Measurements from ENCODE around the gene WWOX.
A peak's percentile ranks its signal among the peaks of the same experiment; 100 is the strongest.

Gene WWOX

DNA sequence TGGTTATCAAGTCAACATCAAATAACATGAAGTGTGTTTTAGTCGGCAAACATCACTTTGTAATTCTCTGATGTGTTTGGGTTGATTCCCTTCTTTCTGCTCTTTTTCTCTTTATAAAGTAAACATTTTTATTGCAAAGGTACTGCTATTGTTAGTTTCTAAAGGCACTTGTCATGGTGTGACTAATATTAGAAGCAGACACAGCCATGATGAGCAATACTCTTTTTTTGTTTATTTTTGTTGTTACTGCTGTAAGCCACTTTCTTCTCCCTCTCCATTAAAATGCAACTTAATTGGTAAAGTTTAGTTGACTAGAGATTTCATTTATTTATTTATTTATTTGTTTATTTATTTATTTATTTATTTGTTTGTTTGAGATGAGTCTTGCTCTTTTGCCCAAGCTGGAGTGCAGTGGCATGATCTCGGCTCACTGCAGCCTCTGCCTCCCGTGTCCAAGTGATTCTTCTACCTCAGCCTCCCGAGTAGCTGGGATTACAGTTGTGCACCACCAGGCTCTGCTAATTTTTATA is 424.7 kb downstream of the WWOX start:
- Histone ChIP-seq H2BK12ac (ENCODE audit: low read length) (no peak overlapping the region), H4K8ac (ENCODE audit: low read depth, low read length) (no peak overlapping the region), H3K27me3 (ENCODE audit: insufficient read depth, low read length) (no peaks in the 10 kb centered on the region), H3K18ac (ENCODE audit: low read length) (no peak overlapping the region), H3K4me2 (ENCODE audit: low read length) (no peak overlapping the region), H4K91ac (ENCODE audit: low read depth, low read length) (no peak overlapping the region), H2BK120ac (ENCODE audit: insufficient read depth, low read length, poor library complexity) (no peak overlapping the region), H3K9ac (ENCODE audit: low read length) (no peak overlapping the region), H3K79me1 (ENCODE audit: low read length) (no peaks in the 10 kb centered on the region), H3K4ac (ENCODE audit: low read depth, low read length) (no peak overlapping the region), H2AFZ (ENCODE audit: insufficient read depth, low read length, poor library complexity) (no peak overlapping the region), H2AK5ac (ENCODE audit: low read length) (no peak overlapping the region), H4K12ac (ENCODE audit: low read depth, low read length) (no peak overlapping the region), H3K27ac (ENCODE audit: low read depth, low read length) (no peak overlapping the region), H3K23ac (ENCODE audit: low read length) (no peak overlapping the region), H3K36me3 (ENCODE audit: control insufficient read depth in 1 of 2, insufficient read depth in 2 of 2, low read length in 2 of 2) (no peaks in the 10 kb centered on the region), H3K4me1 (ENCODE audit: control insufficient read depth in 1 of 2, insufficient read depth in 2 of 2, low read length in 2 of 2) (no peaks in the 10 kb centered on the region), H3K79me2 (ENCODE audit: control insufficient read depth, insufficient read depth, low read length, poor library complexity) (no peaks in the 10 kb centered on the region), H3K14ac (ENCODE audit: low read length) (no peak overlapping the region), H3K4me3 (ENCODE audit: low read depth, low read length) (no peak overlapping the region), H3K9me3 (ENCODE audit: insufficient read depth, low read depth, low read length) (peaks cover 2% of the 10 kb centered on the region), H2BK5ac (ENCODE audit: low read depth, low read length, poor library complexity) (no peak overlapping the region)
- DNase-seq, result no peak
- no CpG with 5 or more reads among the region's 4 CpGs for WGBS (ENCODE audit: extremely low coverage, insufficient coverage, insufficient read length)

DNA sequence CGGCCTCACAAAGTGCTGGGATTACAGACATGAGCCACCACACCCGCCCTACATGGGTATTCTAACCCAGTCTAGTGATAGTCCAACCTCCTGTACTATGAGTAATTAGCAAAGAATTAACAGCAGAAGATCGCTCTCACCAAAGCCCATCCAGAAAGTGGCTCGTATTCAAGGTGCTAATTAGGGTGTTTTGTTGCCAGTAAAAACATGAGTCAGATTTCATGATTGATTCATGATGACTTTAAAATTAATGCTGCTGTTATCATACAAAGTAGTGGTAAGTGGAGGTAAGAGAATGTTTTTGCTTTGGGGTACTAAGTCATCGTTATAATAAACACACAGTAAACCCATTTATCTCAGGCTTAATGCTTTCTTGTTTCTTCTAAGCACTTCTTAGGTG is 428.8 kb downstream of the WWOX start:
- DNase-seq, result no peak
- Histone ChIP-seq H2BK12ac (ENCODE audit: low read length) (no peak overlapping the region), H3K27me3 (ENCODE audit: insufficient read depth, low read length) (no peaks in the 10 kb centered on the region), H2BK5ac (ENCODE audit: low read depth, low read length, poor library complexity) (no peak overlapping the region), H3K14ac (ENCODE audit: low read length) (no peak overlapping the region), H3K36me3 (ENCODE audit: control insufficient read depth in 1 of 2, insufficient read depth in 2 of 2, low read length in 2 of 2) (no peaks in the 10 kb centered on the region), H3K4me1 (ENCODE audit: control insufficient read depth in 1 of 2, insufficient read depth in 2 of 2, low read length in 2 of 2) (no peaks in the 10 kb centered on the region), H4K8ac (ENCODE audit: low read depth, low read length) (no peak overlapping the region), H3K9me3 (ENCODE audit: insufficient read depth, low read depth, low read length) (no peaks in the 10 kb centered on the region), H3K23ac (ENCODE audit: low read length) (no peak overlapping the region), H3K9ac (ENCODE audit: low read length) (no peak overlapping the region), H3K18ac (ENCODE audit: low read length) (no peak overlapping the region), H3K4me3 (ENCODE audit: low read depth, low read length) (no peak overlapping the region), H4K12ac (ENCODE audit: low read depth, low read length) (no peak overlapping the region), H4K91ac (ENCODE audit: low read depth, low read length) (no peak overlapping the region), H2AFZ (ENCODE audit: insufficient read depth, low read length, poor library complexity) (no peak overlapping the region), H3K79me1 (ENCODE audit: low read length) (no peaks in the 10 kb centered on the region), H2AK5ac (ENCODE audit: low read length) (no peak overlapping the region), H3K4ac (ENCODE audit: low read depth, low read length) (no peak overlapping the region), H3K27ac (ENCODE audit: low read depth, low read length) (no peak overlapping the region), H3K79me2 (ENCODE audit: control insufficient read depth, insufficient read depth, low read length, poor library complexity) (no peaks in the 10 kb centered on the region), H2BK120ac (ENCODE audit: insufficient read depth, low read length, poor library complexity) (no peak overlapping the region), H3K4me2 (ENCODE audit: low read length) (no peak overlapping the region)
- no CpG with 5 or more reads among the region's 5 CpGs for WGBS (ENCODE audit: extremely low coverage, insufficient coverage, insufficient read length)

GRCh38 chr16:78529881-78530280 is 430.4 kb downstream of the WWOX start:
- DNase-seq, result no peak
- Histone ChIP-seq H3K79me1 (ENCODE audit: low read length) (peaks cover 3% of the 10 kb centered on the region), H4K12ac (ENCODE audit: low read depth, low read length) (no peak overlapping the region), H3K4ac (ENCODE audit: low read depth, low read length) (no peak overlapping the region), H3K14ac (ENCODE audit: low read length) (no peak overlapping the region), H2BK5ac (ENCODE audit: low read depth, low read length, poor library complexity) (no peak overlapping the region), H3K27ac (ENCODE audit: low read depth, low read length) (no peak overlapping the region), H2BK12ac (ENCODE audit: low read length) (no peak overlapping the region), H3K18ac (ENCODE audit: low read length) (no peak overlapping the region), H3K27me3 (ENCODE audit: insufficient read depth, low read length) (no peaks in the 10 kb centered on the region), H2AFZ (ENCODE audit: insufficient read depth, low read length, poor library complexity) (no peak overlapping the region), H3K4me1 (ENCODE audit: control insufficient read depth in 1 of 2, insufficient read depth in 2 of 2, low read length in 2 of 2) (peaks cover 3% of the 10 kb centered on the region in 2 experiments), H3K4me3 (ENCODE audit: low read depth, low read length) (no peak overlapping the region), H3K9me3 (ENCODE audit: insufficient read depth, low read depth, low read length) (no peaks in the 10 kb centered on the region), H3K36me3 (ENCODE audit: control insufficient read depth in 1 of 2, insufficient read depth in 2 of 2, low read length in 2 of 2) (no peaks in the 10 kb centered on the region), H4K8ac (ENCODE audit: low read depth, low read length) (no peak overlapping the region), H3K23ac (ENCODE audit: low read length) (no peak overlapping the region), H3K4me2 (ENCODE audit: low read length) (no peak overlapping the region), H4K91ac (ENCODE audit: low read depth, low read length) (no peak overlapping the region), H3K9ac (ENCODE audit: low read length) (no peak overlapping the region), H2BK120ac (ENCODE audit: insufficient read depth, low read length, poor library complexity) (no peak overlapping the region), H3K79me2 (ENCODE audit: control insufficient read depth, insufficient read depth, low read length, poor library complexity) (no peaks in the 10 kb centered on the region), H2AK5ac (ENCODE audit: low read length) (no peak overlapping the region)
- no CpG with 5 or more reads among the region's 5 CpGs for WGBS (ENCODE audit: extremely low coverage, insufficient coverage, insufficient read length)

DNA sequence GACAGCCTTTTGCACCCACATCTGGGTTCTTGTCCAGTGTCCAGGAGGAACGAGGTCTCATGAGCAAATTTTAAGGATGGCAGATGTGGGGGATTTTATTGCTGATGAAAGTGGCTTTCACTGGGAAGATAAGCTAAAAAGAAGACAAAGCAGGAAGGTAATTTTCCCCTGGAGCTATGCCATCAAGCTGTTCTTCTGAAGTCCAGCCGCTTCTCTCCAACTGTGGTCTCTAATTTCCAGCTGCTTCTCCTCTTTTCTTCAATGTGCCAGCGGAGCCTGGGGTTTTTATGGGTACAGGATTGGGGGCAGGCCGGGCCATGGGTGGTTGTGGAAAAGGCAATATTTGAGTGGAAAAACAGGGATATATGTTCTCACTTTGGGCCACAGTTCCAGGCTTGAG is 430.8 kb downstream of the WWOX start:
- WGBS (ENCODE audit: extremely low coverage, insufficient coverage, insufficient read length), result no CpG with 5 or more reads among the region's 4 CpGs
- Histone ChIP-seq H3K4me3 (ENCODE audit: low read depth, low read length) (no peak overlapping the region), H2BK120ac (ENCODE audit: insufficient read depth, low read length, poor library complexity) (no peak overlapping the region), H2AK5ac (ENCODE audit: low read length) (no peak overlapping the region), H3K14ac (ENCODE audit: low read length) (no peak overlapping the region), H3K9me3 (ENCODE audit: insufficient read depth, low read depth, low read length) (no peaks in the 10 kb centered on the region), H2BK5ac (ENCODE audit: low read depth, low read length, poor library complexity) (no peak overlapping the region), H3K36me3 (ENCODE audit: control insufficient read depth in 1 of 2, insufficient read depth in 2 of 2, low read length in 2 of 2) (no peaks in the 10 kb centered on the region), H4K12ac (ENCODE audit: low read depth, low read length) (no peak overlapping the region), H3K79me2 (ENCODE audit: control insufficient read depth, insufficient read depth, low read length, poor library complexity) (no peaks in the 10 kb centered on the region), H3K79me1 (ENCODE audit: low read length) (peaks cover 3% of the 10 kb centered on the region), H3K18ac (ENCODE audit: low read length) (no peak overlapping the region), H3K4ac (ENCODE audit: low read depth, low read length) (no peak overlapping the region), H4K8ac (ENCODE audit: low read depth, low read length) (no peak overlapping the region), H3K27ac (ENCODE audit: low read depth, low read length) (no peak overlapping the region), H3K9ac (ENCODE audit: low read length) (no peak overlapping the region), H2BK12ac (ENCODE audit: low read length) (peak overlapping the region; percentile 73), H3K27me3 (ENCODE audit: insufficient read depth, low read length) (no peaks in the 10 kb centered on the region), H4K91ac (ENCODE audit: low read depth, low read length) (no peak overlapping the region), H3K23ac (ENCODE audit: low read length) (no peak overlapping the region), H2AFZ (ENCODE audit: insufficient read depth, low read length, poor library complexity) (no peak overlapping the region), H3K4me2 (ENCODE audit: low read length) (no peak overlapping the region), H3K4me1 (ENCODE audit: control insufficient read depth in 1 of 2, insufficient read depth in 2 of 2, low read length in 2 of 2) (peaks cover 5% of the 10 kb centered on the region in 2 experiments)
- no peak for DNase-seq
